ENCODE results near the gene CELSR2. TPM values are rescaled to one million over a fixed set of nuclear protein-coding genes. Genes with fewer than 3 reads are reported as not detected.
"Not testable (repeated sequence)": the region's sequence is repeated elsewhere in the genome, so short reads cannot be mapped to it uniquely, and the experiment has no call there.

CELSR2 gene
- polyA plus RNA-seq (ENCODE audit: insufficient read depth in 1 of 5, insufficient read length in 5 of 5, low replicate concordance in 1 of 5), result 10 to 100 TPM in 3 of 5 donors, 1 to 10 TPM in 2; 9.6 to 17.0 (median 13.5) TPM
- long read RNA-seq, donor 1, result 0 reads
- long read RNA-seq, donor 2, result 0 reads
- long read RNA-seq, donor 3, result 0 reads
- long read RNA-seq, donor 4, result 0 reads
- long read RNA-seq, donor 5, result 0 reads
- long read RNA-seq, donor 6, result 0 reads
- long read RNA-seq, donor 7, result 0 reads
- long read RNA-seq, donor 8, result 0 reads

GRCh38 chr1:109248797-109249629 is at the start of gene CELSR2:
Gene CELSR2 (plus strand): TSS chr1:109249539. CDS start chr1:109250080, 541 bp downstream.
- DNase-seq, result peak; percentile 38 to 60

GRCh38 chr1:109199710-109200109 is 49.6 kb upstream of the CELSR2 start:
- DNase-seq, result no peak

DNA sequence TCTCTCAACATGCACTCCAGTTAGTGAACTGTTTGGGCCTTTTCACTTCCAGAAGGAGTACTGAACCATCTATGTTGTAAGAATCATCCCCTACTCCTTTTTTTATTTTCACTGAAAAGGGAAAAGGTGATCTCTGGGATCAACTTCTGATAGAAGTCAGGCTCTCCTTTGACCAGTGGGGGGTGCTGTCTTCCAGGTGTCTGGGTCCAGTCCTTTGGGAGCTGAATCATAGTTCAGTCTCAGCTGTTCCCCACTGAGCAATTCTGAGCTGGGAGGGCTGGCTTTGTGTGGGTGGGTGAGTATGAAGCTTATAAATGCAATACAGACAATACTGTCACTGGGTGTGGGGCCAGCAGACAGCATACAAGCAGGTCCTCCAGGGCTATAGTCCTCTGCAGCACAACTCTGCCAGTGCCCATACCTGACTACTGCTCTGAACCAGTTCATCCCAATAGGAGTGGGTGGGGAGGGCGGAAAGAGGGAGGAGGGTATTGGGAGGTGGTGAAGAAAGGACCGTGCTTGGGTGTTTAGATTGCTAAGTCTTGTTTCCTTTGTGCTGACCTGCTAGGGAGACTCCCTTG is 48.1 kb upstream of the CELSR2 start:
- DNase-seq, result no peak

DNA sequence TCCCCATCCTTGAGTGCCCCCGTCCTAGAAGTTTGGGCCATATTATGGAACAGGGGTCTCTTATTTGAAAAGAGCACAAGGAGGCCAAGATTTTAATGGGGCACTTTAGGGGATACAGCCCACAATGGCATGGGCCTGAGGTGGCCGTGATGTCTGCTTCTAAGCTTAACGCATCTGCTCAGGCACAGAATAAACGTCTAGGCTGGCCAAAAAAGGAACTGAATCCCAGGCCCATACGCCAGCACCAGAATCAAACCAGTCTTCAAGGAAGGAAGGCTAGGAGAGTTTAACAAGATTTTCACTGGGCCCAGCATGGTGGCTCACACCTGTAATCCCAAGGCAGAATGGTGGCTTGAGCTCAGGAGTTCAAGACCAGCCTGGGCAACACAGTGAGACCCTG is 44.9 kb upstream of the CELSR2 start:
- no peak for DNase-seq

DNA sequence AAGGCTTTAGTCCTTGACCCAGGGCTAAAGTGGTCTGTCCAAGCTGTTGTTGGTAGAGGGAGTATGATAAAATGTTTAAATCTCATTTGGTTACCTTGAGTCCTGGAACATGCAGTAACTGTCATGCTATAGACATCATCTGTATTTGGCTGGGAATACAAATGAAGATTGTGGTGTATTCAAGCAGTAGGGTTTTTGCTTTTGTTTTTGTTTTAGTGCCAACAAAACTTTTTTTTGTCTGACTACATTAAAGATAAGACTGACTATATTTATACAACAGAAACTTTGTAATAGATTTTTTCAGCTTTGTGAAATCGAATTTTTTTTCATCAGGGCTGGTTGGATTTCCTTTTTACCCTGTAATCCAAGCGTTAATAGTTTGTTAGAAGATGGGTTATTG is 43.0 kb upstream of the CELSR2 start:
- DNase-seq, result no peak

DNA sequence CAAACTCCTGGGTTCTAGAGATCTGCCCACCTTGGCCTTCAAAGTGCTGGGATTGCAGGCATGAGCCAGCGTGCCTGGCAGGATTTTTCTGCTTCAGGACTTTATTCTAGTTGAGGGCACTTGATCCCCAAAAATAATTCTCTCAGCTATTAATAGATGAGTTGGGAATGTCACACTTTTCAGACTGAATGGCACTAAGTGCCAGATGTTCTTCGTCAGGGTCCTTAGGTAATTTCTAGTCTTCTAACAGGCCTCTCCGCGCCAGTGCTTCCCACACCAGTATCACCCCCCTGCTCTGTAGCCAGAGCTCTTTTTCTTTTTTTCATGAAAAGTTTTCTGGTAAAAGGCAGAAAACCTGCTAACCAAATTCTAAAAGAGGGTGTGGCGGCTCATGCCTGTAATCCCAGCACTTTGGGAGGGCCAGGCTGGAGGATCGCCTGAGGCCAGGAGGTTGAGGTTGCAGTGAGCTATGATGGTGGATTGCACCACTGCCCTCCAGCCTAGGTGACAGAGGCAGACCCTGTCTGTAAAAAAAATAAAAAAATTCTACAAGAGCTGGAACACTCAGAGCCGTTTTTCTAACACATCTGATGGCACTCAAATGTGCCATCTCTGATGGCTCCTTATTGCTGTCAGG is 41.8 kb upstream of the CELSR2 start:
- DNase-seq, result no peak

GRCh38 chr1:109208394-109208793 is 40.9 kb upstream of the CELSR2 start:
- no peak for DNase-seq

GRCh38 chr1:109208836-109209463 is 40.4 kb upstream of the CELSR2 start:
- no peak for DNase-seq

- DNase-seq, result no peak
These were observed 39.3 kb upstream of the CELSR2 start for GRCh38 chr1:109210058-109210457.

- DNase-seq, result no peak
These were observed 36.0 kb upstream of the CELSR2 start for GRCh38 chr1:109213345-109213823.

DNA sequence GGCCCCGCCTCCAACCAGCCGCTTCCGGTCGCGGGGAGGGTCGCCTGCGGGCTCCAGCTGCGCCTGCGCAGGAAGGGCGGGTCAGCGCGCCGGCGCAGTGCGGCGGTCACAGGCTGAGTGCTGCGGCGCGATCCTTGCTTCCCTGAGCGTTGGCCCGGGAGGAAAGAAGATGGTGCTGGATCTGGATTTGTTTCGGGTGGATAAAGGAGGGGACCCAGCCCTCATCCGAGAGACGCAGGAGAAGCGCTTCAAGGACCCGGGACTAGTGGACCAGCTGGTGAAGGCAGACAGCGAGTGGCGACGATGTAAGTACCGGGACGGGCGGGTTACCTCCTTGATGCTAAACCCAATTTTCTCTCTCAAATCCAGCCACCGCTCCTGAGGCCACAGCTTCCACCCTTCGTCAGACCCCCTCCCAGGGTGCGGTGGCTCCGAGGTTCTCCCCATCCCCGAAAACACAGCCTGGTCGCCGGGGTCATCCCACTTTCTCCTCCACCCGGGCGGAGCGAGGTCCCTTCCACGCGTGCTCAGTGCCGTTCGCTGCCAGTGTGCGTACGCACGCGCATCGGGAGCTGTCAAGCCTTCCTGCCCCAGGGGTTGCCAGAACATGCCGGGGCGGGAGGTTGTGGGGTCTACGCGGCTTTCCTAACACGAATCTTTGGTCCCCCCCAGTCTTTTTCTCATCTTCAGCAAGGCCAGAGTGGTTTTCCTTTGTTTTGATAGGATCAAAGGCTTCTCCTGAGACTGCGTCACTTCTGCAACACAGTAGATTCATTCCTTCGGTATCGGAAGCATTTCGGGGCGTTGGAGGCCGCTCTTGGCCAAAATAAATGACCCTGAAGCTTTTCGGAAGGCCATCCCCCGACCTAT is 35.3 kb upstream of the CELSR2 start, which contains the start of gene SARS1:
Gene SARS1 (plus strand): TSS at position 95 of the 870 bp plus-strand sequence. CDS start 75 bp downstream, at position 170.
- peak; percentile 92 to 93 for DNase-seq

GRCh38 chr1:109214695-109215623 is 34.4 kb upstream of the CELSR2 start:
- peak; percentile 56 to 66 for DNase-seq

GRCh38 chr1:109216662-109217061 is 32.7 kb upstream of the CELSR2 start:
- DNase-seq, result no peak

DNA sequence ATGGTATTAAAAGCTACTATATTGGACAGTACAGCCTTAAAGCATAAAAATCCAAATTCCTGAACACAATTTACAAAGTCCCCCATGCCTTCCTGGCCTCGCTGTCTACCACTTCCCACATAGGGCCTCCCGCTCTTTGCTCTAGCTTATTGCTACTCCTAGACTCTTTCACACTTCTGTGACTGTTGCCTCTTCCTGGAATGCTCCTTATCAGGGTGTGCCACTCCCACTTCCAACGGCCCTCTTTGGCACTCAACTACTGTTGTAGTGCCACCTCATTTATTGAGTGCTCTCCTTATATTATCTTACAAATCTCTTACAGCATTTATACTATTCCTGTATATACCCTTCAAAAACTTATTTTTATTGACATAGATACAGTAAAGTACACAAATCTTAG is 30.8 kb upstream of the CELSR2 start:
- no peak for DNase-seq

DNA sequence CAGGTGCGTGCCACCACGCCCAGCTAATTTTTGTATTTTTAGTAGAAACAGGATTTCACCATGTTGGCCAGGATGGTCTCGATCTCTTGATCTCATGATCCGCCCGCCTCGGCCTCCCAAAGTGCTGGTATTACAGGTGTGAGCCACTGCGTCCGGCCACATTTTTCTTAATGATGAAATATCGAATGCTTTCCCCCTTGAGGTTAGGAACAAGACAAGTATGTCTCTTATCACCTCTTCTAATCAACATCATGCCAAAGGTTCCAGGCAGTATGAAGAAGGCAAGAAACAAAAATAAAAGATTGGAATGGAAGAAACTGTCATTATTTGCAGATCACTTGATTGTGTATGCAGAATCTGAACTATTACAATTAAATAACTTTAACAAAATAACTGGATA is 28.1 kb upstream of the CELSR2 start:
- DNase-seq, result not testable (repeated sequence)

GRCh38 chr1:109225308-109225707 is 24.0 kb upstream of the CELSR2 start:
- DNase-seq, result no peak

DNA sequence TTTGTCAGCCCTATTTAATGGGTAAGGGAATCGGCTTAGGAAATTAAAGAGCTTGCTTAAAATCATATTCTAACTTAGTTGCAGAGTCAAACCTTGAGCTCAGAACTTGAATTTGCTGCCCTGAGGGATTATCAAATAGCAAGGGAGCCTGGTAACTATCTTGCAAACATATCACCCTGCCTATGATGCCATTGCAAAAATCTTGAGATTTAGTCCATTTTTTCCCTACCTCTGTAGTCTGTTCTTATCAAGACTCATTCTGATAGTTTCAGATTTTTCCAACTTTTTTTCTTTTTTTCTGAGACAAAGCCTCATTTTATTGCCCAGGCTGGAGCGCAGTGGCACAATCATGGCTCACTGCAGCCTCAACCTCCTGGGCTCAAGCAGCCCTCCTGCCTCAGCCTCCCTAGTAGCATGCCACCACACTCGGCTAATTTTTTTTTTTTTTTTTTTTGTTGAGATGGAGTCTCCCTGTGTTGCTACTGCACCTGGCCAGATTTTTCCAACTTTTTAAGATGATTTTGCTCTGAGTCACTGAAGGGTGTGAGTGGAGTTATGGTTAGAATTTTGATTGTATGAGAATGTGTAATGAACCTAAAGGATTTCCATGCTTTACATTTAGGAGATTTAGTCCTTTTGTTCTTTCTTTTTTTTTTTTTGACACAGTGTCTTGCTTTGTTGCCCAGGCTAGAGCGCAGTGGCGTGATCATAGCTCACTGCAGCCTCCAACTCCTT is 23.5 kb upstream of the CELSR2 start:
- no peak for DNase-seq

- DNase-seq, result no peak
These were observed 21.2 kb upstream of the CELSR2 start for GRCh38 chr1:109228167-109228566.
